ENCODE measurements around the gene NOVA2. TPM values are rescaled to one million over a fixed set of nuclear protein-coding genes. Genes with fewer than 3 reads are reported as not detected.
"Not testable (repeated sequence)": the region's sequence is repeated elsewhere in the genome, so short reads cannot be mapped to it uniquely, and the experiment has no call there.

The NOVA2 gene
- total RNA-seq, 5 donors from 2014 or later (not counting 1 experiment from before 2014, with no cell fraction given) = 0.03 TPM; not detected in 4

DNA sequence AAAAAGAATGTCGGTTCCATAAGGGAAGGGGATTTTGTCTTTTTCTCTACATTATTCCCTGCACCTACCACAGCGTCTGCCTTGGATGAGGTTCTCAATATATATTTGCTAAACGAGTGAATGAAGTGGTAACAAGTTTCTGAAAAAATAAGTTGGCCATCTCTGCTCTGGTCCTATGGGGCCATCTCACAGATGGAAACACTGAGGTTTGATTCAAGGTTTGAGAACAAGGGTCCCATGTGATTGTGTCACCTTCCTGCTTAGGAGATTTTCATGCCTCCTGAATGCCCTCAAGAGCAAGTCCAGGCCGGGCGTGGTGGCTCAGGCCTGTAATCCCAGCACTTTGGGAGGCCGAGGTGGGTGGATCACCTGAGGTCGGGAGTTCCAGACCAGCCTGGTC lies 74.4 kb downstream of the NOVA2 start:
- CTCF ChIA-PET = no interaction called here
- peaks cover 8 to 34% of the 10 kb centered on the region in 2 donors for H3K36me3 ChIP-seq (ENCODE audit: control insufficient read depth in 2 of 2, extremely low read depth in 1 of 2, insufficient read depth in 1 of 2, low read length in 1 of 2)

DNA sequence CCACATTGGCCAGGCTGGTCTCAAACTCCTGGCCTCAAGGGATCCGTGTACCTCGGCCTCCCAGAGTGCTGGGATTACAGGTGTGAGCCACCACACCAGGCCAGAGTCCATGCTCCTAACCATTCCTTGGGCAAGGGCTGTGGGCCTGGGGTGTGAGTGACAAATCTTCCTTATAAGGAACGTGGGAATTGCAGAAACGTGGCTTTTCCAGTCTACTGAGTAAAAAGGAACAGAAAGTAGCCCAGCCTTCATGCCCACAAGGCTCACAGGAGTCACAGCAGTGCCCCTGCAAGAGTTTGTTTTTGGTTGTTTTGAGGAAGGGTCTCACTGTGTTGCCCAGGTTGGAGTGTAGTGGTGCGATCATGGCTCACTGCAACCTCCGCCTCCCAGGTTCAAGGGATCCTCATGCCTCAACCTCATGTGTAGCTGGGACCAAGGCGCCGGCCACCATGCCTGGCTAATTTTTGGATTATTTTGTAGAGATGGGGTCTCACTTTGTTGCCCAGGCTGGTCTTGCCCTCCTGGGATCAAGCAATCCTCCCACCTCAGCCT lies 76.3 kb downstream of the NOVA2 start:
- DNase-seq = no peak
- Mint-ChIP-seq H3K36me3 (peaks cover 30% of the 10 kb centered on the region), H3K27me3 (no peaks in the 10 kb centered on the region), H3K27ac (no peak overlapping the region), H3K4me1 (peaks cover 12 to 24% (median 17%) of the 10 kb centered on the region in 3 donors), H3K9me3 (no peaks in the 10 kb centered on the region), H3K4me3 (no peak overlapping the region)
- peaks cover 2 to 21% of the 10 kb centered on the region in 2 experiments for H3K4me1 ChIP-seq (ENCODE audit: control insufficient read depth in 1 of 2, extremely low read depth in 1 of 2, insufficient read depth in 2 of 2, low read length in 2 of 2)
- H3K9me3 ChIP-seq = no peaks in the 10 kb centered on the region
- POLR2A ChIA-PET = no interaction called here
- ATAC-seq (replicated peaks in 1 of 4) = no peak
- no peaks in the 10 kb centered on the region for H3K27me3 ChIP-seq (replicated peaks in 1 of 2; ENCODE audit: control insufficient read depth in 2 of 2, extremely low read depth in 1 of 2, insufficient read depth in 2 of 2, low read length in 1 of 2)
- CTCF ChIA-PET = interaction anchor here in 1 of 2 donors (0.7 kb wide), 1 partner anchor 77 kb away, joined by 6 read pairs; no protein-coding TSS in a partner anchor
- WGBS (ENCODE audit: insufficient coverage) = 100% methylated on average over 2 of the region's 8 CpGs
- H3K4me3 ChIP-seq (ENCODE audit: control insufficient read depth in 1 of 2, extremely low read depth in 1 of 2, low read length in 1 of 2) = no peak overlapping the region
- peaks cover 8 to 34% of the 10 kb centered on the region in 2 donors for H3K36me3 ChIP-seq (ENCODE audit: control insufficient read depth in 2 of 2, extremely low read depth in 1 of 2, insufficient read depth in 1 of 2, low read length in 1 of 2)
- no peak overlapping the region for H3K27ac ChIP-seq (ENCODE audit: low read length)

More for the DNA sequence above, 74.4 kb downstream of the NOVA2 start:
- POLR2A ChIA-PET = no interaction called here
- Histone ChIP-seq H3K4me1 (ENCODE audit: control insufficient read depth in 1 of 2, extremely low read depth in 1 of 2, insufficient read depth in 2 of 2, low read length in 2 of 2) (peaks cover 4 to 30% of the 10 kb centered on the region in 2 experiments), H3K27ac (ENCODE audit: low read length) (no peak overlapping the region), H3K4me3 (ENCODE audit: control insufficient read depth in 1 of 2, extremely low read depth in 1 of 2, low read length in 1 of 2) (no peak overlapping the region), H3K9me3 (no peaks in the 10 kb centered on the region), H3K27me3 (replicated peaks in 1 of 2; ENCODE audit: control insufficient read depth in 2 of 2, extremely low read depth in 1 of 2, insufficient read depth in 2 of 2, low read length in 1 of 2) (no peaks in the 10 kb centered on the region)
- no peaks in the 10 kb centered on the region for H3K27me3 Mint-ChIP-seq
- no peak overlapping the region for H3K27ac Mint-ChIP-seq
- H3K4me3 Mint-ChIP-seq = no peak overlapping the region
- ATAC-seq (replicated peaks in 1 of 4) (no peak), DNase-seq (no peak)
- peaks cover 16 to 25% (median 24%) of the 10 kb centered on the region in 3 donors for H3K4me1 Mint-ChIP-seq
- H3K36me3 Mint-ChIP-seq = peaks cover 30% of the 10 kb centered on the region
- no peaks in the 10 kb centered on the region for H3K9me3 Mint-ChIP-seq
- WGBS (ENCODE audit: insufficient coverage) = 100% methylated on average over 5 of the region's 7 CpGs

DNA sequence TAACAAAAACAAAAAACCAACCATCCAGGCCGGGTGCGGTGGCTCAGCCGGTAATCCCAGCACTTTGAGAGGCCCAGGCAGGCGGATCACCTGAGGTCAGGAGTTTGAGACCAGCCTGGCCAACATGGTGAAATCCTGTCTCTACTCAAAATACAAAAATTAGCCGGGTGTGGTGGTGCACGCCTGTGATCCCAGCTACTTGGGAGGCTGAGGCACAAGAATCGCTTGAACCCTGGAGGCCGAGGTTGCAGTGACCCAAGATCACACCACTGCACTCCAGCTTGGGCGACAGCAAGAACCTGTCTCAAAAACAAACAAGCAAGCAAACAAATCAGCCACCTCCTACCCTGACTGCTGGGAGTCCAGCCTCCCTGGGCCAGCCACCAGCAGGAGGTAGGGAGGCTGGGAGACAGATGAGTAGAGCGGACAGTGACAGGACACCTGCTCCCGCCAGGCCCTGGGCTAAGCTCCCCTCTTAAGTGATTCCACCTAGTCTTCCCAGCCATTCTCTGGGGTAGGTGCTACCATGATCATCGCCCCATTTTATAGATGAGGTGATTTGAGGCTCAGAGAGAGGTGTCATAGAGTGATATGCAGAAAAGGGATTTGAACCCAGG lies 77.6 kb downstream of the NOVA2 start:
- Histone ChIP-seq H3K4me1 (ENCODE audit: control insufficient read depth in 1 of 2, extremely low read depth in 1 of 2, insufficient read depth in 2 of 2, low read length in 2 of 2) (peaks cover 0 to 10% of the 10 kb centered on the region in 2 experiments), H3K36me3 (ENCODE audit: control insufficient read depth in 2 of 2, extremely low read depth in 1 of 2, insufficient read depth in 1 of 2, low read length in 1 of 2) (peaks cover 8 to 34% of the 10 kb centered on the region in 2 donors)
- peaks cover 30% of the 10 kb centered on the region for H3K36me3 Mint-ChIP-seq
- CTCF ChIA-PET; H3K4me3 Mint-ChIP-seq; POLR2A ChIA-PET; H3K9me3 ChIP-seq; H3K4me3 ChIP-seq (ENCODE audit: control insufficient read depth in 1 of 2, extremely low read depth in 1 of 2, low read length in 1 of 2); DNase-seq; H3K27me3 Mint-ChIP-seq; ATAC-seq (replicated peaks in 1 of 4); H3K27me3 ChIP-seq (replicated peaks in 1 of 2; ENCODE audit: control insufficient read depth in 2 of 2, extremely low read depth in 1 of 2, insufficient read depth in 2 of 2, low read length in 1 of 2); H3K27ac Mint-ChIP-seq; H3K9me3 Mint-ChIP-seq; H3K27ac ChIP-seq (ENCODE audit: low read length): not testable (repeated sequence)
- H3K4me1 Mint-ChIP-seq = peaks cover 12 to 17% (median 13%) of the 10 kb centered on the region in 3 donors
- WGBS (ENCODE audit: insufficient coverage) = 98% methylated on average over 5 of the region's 12 CpGs

DNA sequence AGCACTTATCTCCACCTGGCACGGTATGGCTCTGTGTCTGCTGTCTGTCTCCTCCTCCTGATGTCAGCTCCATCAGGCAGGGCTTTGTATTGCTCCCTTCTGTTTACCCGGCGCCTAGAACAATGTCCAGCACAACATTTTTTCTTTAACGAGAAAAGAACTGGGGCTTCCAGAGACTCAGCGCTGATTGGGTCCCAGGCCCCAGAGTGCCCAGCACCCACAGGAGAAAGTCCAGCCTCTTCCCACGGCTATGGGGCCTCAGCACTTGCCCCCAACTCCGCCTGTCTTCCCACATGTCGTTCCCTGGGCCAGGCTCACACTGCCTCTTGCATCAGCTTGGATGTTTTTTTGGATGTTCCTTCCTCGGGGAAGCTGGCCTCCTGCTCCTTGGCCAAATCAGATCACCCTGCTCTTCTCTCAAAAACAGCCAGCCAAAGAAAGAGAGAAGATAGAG lies 78.1 kb downstream of the NOVA2 start:
- Mint-ChIP-seq H3K27me3 (no peaks in the 10 kb centered on the region), H3K9me3 (no peaks in the 10 kb centered on the region), H3K4me1 (peaks cover 7 to 12% (median 7%) of the 10 kb centered on the region in 3 donors), H3K4me3 (no peak overlapping the region), H3K36me3 (peaks cover 28% of the 10 kb centered on the region), H3K27ac (no peak overlapping the region)
- WGBS (ENCODE audit: insufficient coverage) = 91% methylated on average over 8 of the region's 9 CpGs
- H3K4me3 ChIP-seq (ENCODE audit: control insufficient read depth in 1 of 2, extremely low read depth in 1 of 2, low read length in 1 of 2) = no peak overlapping the region
- CTCF ChIA-PET = no interaction called here
- peaks cover 8 to 31% of the 10 kb centered on the region in 2 donors for H3K36me3 ChIP-seq (ENCODE audit: control insufficient read depth in 2 of 2, extremely low read depth in 1 of 2, insufficient read depth in 1 of 2, low read length in 1 of 2)
- DNase-seq (no peak), ATAC-seq (replicated peaks in 1 of 4) (no peak)
- POLR2A ChIA-PET = interaction anchor here in 1 of 2 donors (0.7 kb wide), 1 partner anchor 124 kb away, joined by 3 read pairs; no protein-coding TSS in a partner anchor
- H3K27me3 ChIP-seq (replicated peaks in 1 of 2; ENCODE audit: control insufficient read depth in 2 of 2, extremely low read depth in 1 of 2, insufficient read depth in 2 of 2, low read length in 1 of 2) = no peaks in the 10 kb centered on the region
- H3K27ac ChIP-seq (ENCODE audit: low read length) = no peak overlapping the region
- H3K4me1 ChIP-seq (ENCODE audit: control insufficient read depth in 1 of 2, extremely low read depth in 1 of 2, insufficient read depth in 2 of 2, low read length in 2 of 2) = peaks cover 0 to 5% of the 10 kb centered on the region in 2 experiments
- no peaks in the 10 kb centered on the region for H3K9me3 ChIP-seq

DNA sequence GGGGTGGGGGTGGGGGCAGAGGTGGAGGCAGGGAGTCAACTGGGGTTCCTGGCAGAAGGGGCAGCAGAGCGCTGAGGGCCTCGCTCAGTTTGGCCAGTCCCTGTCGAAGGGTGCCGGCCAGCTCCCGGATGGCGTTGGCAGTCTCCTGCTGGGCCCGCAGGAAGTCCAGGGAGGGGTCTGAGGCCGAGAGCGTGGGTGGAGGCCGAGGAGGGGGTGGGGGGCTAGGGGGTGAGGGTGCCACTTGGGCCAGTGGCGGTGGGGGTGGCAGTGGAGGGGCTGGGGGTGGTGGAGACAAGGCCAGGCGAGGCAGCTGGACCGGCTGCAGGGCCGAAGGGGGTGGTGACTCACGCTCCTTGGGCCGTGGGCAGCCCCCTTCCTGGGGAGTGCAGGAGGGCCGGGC lies 82.8 kb downstream of the NOVA2 start:
- no peaks in the 10 kb centered on the region for H3K27me3 Mint-ChIP-seq
- H3K4me1 Mint-ChIP-seq = peaks cover 5 to 17% (median 11%) of the 10 kb centered on the region in 3 donors
- CTCF ChIA-PET = no interaction called here
- Histone ChIP-seq H3K27me3 (replicated peaks in 1 of 2; ENCODE audit: control insufficient read depth in 2 of 2, extremely low read depth in 1 of 2, insufficient read depth in 2 of 2, low read length in 1 of 2) (no peaks in the 10 kb centered on the region), H3K36me3 (ENCODE audit: control insufficient read depth in 2 of 2, extremely low read depth in 1 of 2, insufficient read depth in 1 of 2, low read length in 1 of 2) (peaks cover 8% of the 10 kb centered on the region in 2 donors), H3K4me1 (ENCODE audit: control insufficient read depth in 1 of 2, extremely low read depth in 1 of 2, insufficient read depth in 2 of 2, low read length in 2 of 2) (peaks cover 0 to 12% of the 10 kb centered on the region in 2 experiments), H3K27ac (ENCODE audit: low read length) (no peak overlapping the region), H3K4me3 (ENCODE audit: control insufficient read depth in 1 of 2, extremely low read depth in 1 of 2, low read length in 1 of 2) (no peak overlapping the region), H3K9me3 (no peaks in the 10 kb centered on the region)
- DNase-seq (no peak), ATAC-seq (replicated peaks in 1 of 4) (no peak)
- no peak overlapping the region for H3K4me3 Mint-ChIP-seq
- peaks cover 9% of the 10 kb centered on the region for H3K36me3 Mint-ChIP-seq
- H3K27ac Mint-ChIP-seq = no peak overlapping the region
- no peaks in the 10 kb centered on the region for H3K9me3 Mint-ChIP-seq
- POLR2A ChIA-PET = no interaction called here
- 98% methylated on average over 6 of the region's 17 CpGs for WGBS (ENCODE audit: insufficient coverage)

DNA sequence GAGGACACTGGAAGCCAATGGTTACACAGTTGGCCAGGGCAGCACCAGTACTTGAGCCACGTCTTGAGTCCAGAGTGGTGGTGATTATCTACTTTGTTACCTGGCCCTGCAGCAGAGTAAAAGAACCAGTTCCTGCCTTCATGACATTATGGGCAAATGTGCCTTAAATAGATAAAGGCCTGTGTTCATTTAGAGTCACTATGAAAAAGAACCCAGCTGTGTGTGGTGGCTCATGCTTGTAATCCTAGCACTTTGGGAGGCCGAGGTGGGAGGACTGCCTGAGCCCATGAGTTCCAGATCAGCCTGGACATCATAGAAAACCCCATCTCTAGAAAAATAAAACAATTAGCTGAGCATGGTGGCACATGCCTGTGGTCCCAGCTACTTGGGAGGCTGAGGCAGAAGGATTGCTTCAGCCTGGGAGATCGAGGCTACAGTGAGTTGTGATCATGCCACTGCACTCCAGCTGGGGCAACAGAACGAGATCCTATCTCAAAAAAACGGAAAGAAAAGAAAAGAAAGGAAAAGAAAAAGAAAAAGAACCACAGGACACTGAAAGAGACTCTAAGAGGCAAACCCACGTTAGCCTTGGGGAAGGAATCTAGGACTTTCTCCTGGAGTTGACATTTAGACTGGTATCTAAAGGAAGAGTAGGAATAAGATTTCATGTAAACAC lies 84.3 kb downstream of the NOVA2 start:
- Mint-ChIP-seq H3K36me3 (no peaks in the 10 kb centered on the region), H3K9me3 (no peaks in the 10 kb centered on the region), H3K4me3 (no peak overlapping the region), H3K4me1 (peaks cover 9 to 17% (median 13%) of the 10 kb centered on the region in 3 donors), H3K27ac (peak overlapping the region in 1 of 2 donors; percentile 40), H3K27me3 (no peaks in the 10 kb centered on the region)
- Histone ChIP-seq H3K4me3 (ENCODE audit: control insufficient read depth in 1 of 2, extremely low read depth in 1 of 2, low read length in 1 of 2) (no peak overlapping the region), H3K27me3 (replicated peaks in 1 of 2; ENCODE audit: control insufficient read depth in 2 of 2, extremely low read depth in 1 of 2, insufficient read depth in 2 of 2, low read length in 1 of 2) (no peaks in the 10 kb centered on the region), H3K9me3 (no peaks in the 10 kb centered on the region), H3K27ac (ENCODE audit: low read length) (no peak overlapping the region), H3K36me3 (ENCODE audit: control insufficient read depth in 2 of 2, extremely low read depth in 1 of 2, insufficient read depth in 1 of 2, low read length in 1 of 2) (no peaks in the 10 kb centered on the region), H3K4me1 (ENCODE audit: control insufficient read depth in 1 of 2, extremely low read depth in 1 of 2, insufficient read depth in 2 of 2, low read length in 2 of 2) (peaks cover 7 to 24% of the 10 kb centered on the region in 2 experiments)
- 68% methylated on average over 3 of the region's 6 CpGs for WGBS (ENCODE audit: insufficient coverage)
- POLR2A ChIA-PET = interaction anchor here in 1 of 2 donors (0.7 kb wide), 1 partner anchor 1355 kb away, joined by 5 read pairs; no protein-coding TSS in a partner anchor
- no peak for DNase-seq
- CTCF ChIA-PET = no interaction called here
- ATAC-seq (replicated peaks in 1 of 4) = no peak

Data from T-cell (primary cell).